ENCODE data around the gene TEC. TPM values are rescaled to one million over a fixed set of nuclear protein-coding genes. Genes with fewer than 3 reads are reported as not detected.
"Not testable (repeated sequence)": the region's sequence is repeated elsewhere in the genome, so short reads cannot be mapped to it uniquely, and the experiment has no call there.

The TEC gene
- total and polyA plus RNA-seq, 7 donors = 0.80 to 2.0 (median 0.92) TPM

DNA sequence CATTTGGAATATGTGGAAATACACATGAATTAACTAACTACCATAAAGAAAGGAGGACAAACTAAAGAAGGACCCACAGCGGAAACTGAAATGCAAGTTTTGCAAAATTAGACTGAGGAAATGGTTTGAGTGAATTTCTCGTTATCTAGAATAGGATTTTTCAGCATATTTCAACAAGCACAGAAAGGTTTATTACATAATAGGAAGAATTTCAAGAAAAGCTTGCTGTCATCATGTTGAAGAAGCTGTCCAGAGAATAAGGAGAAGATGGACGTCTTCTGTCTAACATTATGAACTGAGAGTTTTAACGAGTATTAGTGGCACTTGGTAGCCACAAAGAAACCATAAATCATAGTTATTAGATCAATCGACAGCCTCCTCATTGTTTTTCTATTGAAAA is 45.0 kb downstream of the TEC start:
- no peak overlapping the region for H3K27ac ChIP-seq
- no peaks in the 10 kb centered on the region for H3K36me3 ChIP-seq (ENCODE audit: insufficient read depth in 1 of 2, low read depth in 1 of 2)
- DNase-seq = no peak
- H3K4me3 ChIP-seq = no peak overlapping the region
- ATAC-seq = no peak
- TF ChIP-seq, protein P1, sequence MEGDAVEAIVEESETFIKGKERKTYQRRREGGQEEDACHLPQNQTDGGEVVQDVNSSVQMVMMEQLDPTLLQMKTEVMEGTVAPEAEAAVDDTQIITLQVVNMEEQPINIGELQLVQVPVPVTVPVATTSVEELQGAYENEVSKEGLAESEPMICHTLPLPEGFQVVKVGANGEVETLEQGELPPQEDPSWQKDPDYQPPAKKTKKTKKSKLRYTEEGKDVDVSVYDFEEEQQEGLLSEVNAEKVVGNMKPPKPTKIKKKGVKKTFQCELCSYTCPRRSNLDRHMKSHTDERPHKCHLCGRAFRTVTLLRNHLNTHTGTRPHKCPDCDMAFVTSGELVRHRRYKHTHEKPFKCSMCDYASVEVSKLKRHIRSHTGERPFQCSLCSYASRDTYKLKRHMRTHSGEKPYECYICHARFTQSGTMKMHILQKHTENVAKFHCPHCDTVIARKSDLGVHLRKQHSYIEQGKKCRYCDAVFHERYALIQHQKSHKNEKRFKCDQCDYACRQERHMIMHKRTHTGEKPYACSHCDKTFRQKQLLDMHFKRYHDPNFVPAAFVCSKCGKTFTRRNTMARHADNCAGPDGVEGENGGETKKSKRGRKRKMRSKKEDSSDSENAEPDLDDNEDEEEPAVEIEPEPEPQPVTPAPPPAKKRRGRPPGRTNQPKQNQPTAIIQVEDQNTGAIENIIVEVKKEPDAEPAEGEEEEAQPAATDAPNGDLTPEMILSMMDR (IDR thresholded peaks at IDR 0.05) = no peak
- 80 to 85% (median 80%) methylated on average over 5 of the region's 5 CpGs for WGBS, 3 donors
- H3K4me1 ChIP-seq = no peaks in the 10 kb centered on the region
- intact Hi-C loops (cut with DNase I) = no loop called here
- H3K27me3 ChIP-seq (ENCODE audit: insufficient read depth in 3 of 3, low read length in 2 of 3) = no peaks in the 10 kb centered on the region
- no peaks in the 10 kb centered on the region for H3K9me3 ChIP-seq

DNA sequence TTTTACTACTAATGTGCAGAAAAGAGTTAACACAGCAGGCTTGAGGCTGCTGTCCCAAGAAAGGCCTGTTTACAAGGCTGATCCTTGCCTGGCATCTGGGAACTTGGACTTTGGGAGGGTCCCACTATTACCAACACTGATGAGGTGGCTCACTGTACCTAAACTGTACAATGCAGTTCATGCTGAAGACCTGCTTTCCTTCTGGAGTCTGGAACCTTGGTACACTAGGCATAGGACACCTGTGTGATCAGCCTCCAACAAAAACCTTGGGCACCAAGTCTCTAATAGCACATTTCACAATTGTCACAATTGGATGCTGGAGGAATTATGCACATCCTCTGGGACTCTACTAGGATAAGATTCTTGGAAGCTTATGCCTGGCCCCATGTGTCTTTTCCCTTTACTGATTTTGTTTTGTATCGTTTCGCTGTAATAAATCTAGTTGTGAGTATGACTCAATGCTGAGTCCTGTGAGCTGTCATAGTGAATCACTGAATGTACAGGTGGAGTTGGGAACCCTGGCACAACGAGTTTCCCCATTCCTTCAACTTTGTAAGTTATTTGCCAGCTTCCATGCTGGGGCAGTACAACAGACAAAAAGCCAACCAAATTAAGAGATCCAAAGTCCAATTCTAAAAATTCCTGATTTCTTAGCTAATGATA is 45.9 kb downstream of the TEC start:
- TF ChIP-seq, protein P1 (IDR thresholded peaks at IDR 0.05) = no peak
- H3K9me3 ChIP-seq = no peaks in the 10 kb centered on the region
- intact Hi-C loops (cut with DNase I) = no loop called here
- DNase-seq (no peak), ATAC-seq (no peak)
- H3K36me3 ChIP-seq (ENCODE audit: insufficient read depth in 1 of 2, low read depth in 1 of 2) = no peaks in the 10 kb centered on the region
- no peak overlapping the region for H3K27ac ChIP-seq
- H3K4me3 ChIP-seq = no peak overlapping the region
- H3K27me3 ChIP-seq (ENCODE audit: insufficient read depth in 3 of 3, low read length in 2 of 3) = no peaks in the 10 kb centered on the region
- 58 to 67% (median 61%) methylated on average over 3 of the region's 3 CpGs for WGBS, 3 donors
- no peaks in the 10 kb centered on the region for H3K4me1 ChIP-seq

DNA sequence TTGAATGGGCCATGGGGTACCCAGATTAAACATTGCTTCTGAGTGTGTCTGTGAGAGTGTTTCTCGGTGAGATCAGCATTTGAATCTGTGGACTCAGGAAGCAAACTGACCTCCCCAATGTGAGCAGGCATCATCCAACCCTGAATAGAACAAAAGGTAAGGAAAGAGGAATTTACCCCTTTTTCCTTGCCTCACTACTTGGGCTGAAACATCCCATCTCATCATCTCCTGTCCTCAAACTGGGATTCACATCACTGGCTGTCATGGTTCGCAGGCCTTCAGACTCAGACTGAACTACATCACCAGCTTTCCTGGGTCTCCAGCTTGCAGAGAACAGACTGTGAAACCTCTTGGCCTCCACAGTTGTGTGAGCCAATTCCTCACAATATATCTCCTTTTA is 47.1 kb downstream of the TEC start:
- Histone ChIP-seq H3K9me3 (no peaks in the 10 kb centered on the region), H3K27ac (no peak overlapping the region), H3K27me3 (ENCODE audit: insufficient read depth in 3 of 3, low read length in 2 of 3) (no peaks in the 10 kb centered on the region), H3K36me3 (ENCODE audit: insufficient read depth in 1 of 2, low read depth in 1 of 2) (no peaks in the 10 kb centered on the region), H3K4me1 (no peaks in the 10 kb centered on the region), H3K4me3 (no peak overlapping the region)
- intact Hi-C loops (cut with DNase I) = no loop called here
- 73 to 85% (median 78%) methylated on average over 2 of the region's 2 CpGs for WGBS, 3 donors
- ATAC-seq (no peak), DNase-seq (no peak)
- TF ChIP-seq, protein P1 (IDR thresholded peaks at IDR 0.05) = no peak

DNA sequence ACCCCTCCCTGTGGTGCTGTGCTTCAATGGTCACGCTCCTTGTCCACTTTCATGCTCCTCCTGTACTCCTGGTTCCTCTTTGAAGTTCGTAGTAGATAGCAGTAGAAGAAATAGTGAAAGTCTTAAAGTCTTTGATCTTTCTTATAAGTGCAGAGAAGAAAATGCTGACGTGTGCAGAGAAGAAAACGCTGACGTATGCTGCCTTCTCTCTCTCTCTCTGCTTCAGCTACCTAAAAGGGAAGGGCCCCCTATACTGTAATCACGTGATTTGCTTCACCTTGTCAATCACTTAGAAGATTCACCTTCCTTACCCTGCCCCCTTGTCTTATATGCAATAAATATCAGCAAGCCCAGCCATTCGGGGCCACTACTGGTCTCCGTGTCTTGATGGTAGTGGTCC is 50.2 kb downstream of the TEC start:
- H3K27me3 ChIP-seq (ENCODE audit: insufficient read depth in 3 of 3, low read length in 2 of 3); H3K36me3 ChIP-seq (ENCODE audit: insufficient read depth in 1 of 2, low read depth in 1 of 2); H3K27ac ChIP-seq; ATAC-seq; DNase-seq; H3K9me3 ChIP-seq; H3K4me3 ChIP-seq; intact Hi-C loops (cut with DNase I); H3K4me1 ChIP-seq: not testable (repeated sequence)
- 75 to 82% (median 77%) methylated on average over 8 of the region's 8 CpGs for WGBS, 3 donors

DNA sequence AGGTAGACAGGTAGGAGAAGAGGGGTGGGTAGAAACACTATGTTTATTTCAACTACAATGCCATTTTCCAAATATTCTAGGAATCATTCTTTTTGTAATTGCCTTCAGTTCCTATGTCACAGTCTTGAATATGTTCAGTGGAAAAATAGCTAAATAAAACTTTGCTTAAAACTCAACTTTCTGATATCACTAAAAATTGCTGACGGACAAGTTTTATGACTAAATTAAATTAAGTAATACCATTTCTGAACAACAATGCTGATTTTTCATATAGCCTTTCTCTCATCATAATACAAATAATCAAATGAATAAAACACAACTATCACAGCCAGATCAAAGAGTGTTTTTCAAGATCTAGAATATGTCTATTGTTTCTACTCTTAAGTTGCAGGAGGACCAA is 53.1 kb downstream of the TEC start:
- WGBS, 3 donors = 91 to 97% (median 91%) methylated on average over 1 of the region's 1 CpG
- TF ChIP-seq, protein P1 (IDR thresholded peaks at IDR 0.05) = no peak
- Histone ChIP-seq H3K36me3 (ENCODE audit: insufficient read depth in 1 of 2, low read depth in 1 of 2) (no peaks in the 10 kb centered on the region), H3K27ac (no peak overlapping the region), H3K27me3 (ENCODE audit: insufficient read depth in 3 of 3, low read length in 2 of 3) (no peaks in the 10 kb centered on the region), H3K4me3 (no peak overlapping the region), H3K4me1 (no peaks in the 10 kb centered on the region), H3K9me3 (no peaks in the 10 kb centered on the region)
- DNase-seq (no peak), ATAC-seq (no peak)
- intact Hi-C loops (cut with DNase I) = no loop called here

Measured in psoas muscle (tissue), 8 donors.